NCI-H446 treated with DMSO at 0.1 percent for 48 hours (cell line): ENCODE measurements around the gene PRXL2A.
"Not testable (repeated sequence)": the region's sequence is repeated elsewhere in the genome, so short reads cannot be mapped to it uniquely, and the experiment has no call there.

Experiments used
- DNase-seq: peaks from one replicate; lab custom pipeline; 2025; lab: John Stamatoyannopoulos, UW

The PRXL2A gene

GRCh38 chr10:80408242-80409101 is at the start of gene PRXL2A:
Gene PRXL2A (plus strand): TSS chr10:80408551. CDS start chr10:80420468, 11,917 bp downstream.
- DNase-seq = peak; percentile 48

GRCh38 chr10:80358925-80359324 is 49.4 kb upstream of the PRXL2A start:
- DNase-seq = not testable (repeated sequence)

- DNase-seq = no peak
Measured at GRCh38 chr10:80359644-80360043, 48.7 kb upstream of the PRXL2A start.

- DNase-seq = no peak
Measured at GRCh38 chr10:80365510-80365909, 42.8 kb upstream of the PRXL2A start.

GRCh38 chr10:80371467-80371866 is 36.9 kb upstream of the PRXL2A start:
- DNase-seq = no peak

GRCh38 chr10:80372675-80373074 is 35.7 kb upstream of the PRXL2A start:
- no peak for DNase-seq

- DNase-seq = no peak
Measured at GRCh38 chr10:80373502-80373901, 34.8 kb upstream of the PRXL2A start.

- no peak for DNase-seq
Measured at GRCh38 chr10:80379701-80380100, 28.6 kb upstream of the PRXL2A start.

- DNase-seq = no peak
Measured at GRCh38 chr10:80380185-80380584, 28.2 kb upstream of the PRXL2A start.

- peak; percentile 1 for DNase-seq
Measured at GRCh38 chr10:80382989-80383388, 25.4 kb upstream of the PRXL2A start.

- no peak for DNase-seq
Measured at GRCh38 chr10:80390740-80391139, 17.6 kb upstream of the PRXL2A start.

- DNase-seq = no peak
Measured at GRCh38 chr10:80392250-80392649, 16.1 kb upstream of the PRXL2A start.

GRCh38 chr10:80394358-80394916 is 13.9 kb upstream of the PRXL2A start:
- no peak for DNase-seq

GRCh38 chr10:80397014-80397413 is 11.3 kb upstream of the PRXL2A start:
- no peak for DNase-seq

- no peak for DNase-seq
Measured at GRCh38 chr10:80400136-80400804, 8.1 kb upstream of the PRXL2A start.

GRCh38 chr10:80405035-80405434 is 3.3 kb upstream of the PRXL2A start:
- DNase-seq = no peak

GRCh38 chr10:80405626-80406025 is 2.7 kb upstream of the PRXL2A start:
- no peak for DNase-seq

GRCh38 chr10:80406204-80406603 is 2.1 kb upstream of the PRXL2A start:
- DNase-seq = no peak

GRCh38 chr10:80407812-80408241 is 524 bp upstream of the PRXL2A start:
- DNase-seq = no peak

GRCh38 chr10:80409121-80409520 is 770 bp downstream of the PRXL2A start:
- no peak for DNase-seq

- DNase-seq = no peak
Measured at GRCh38 chr10:80410122-80410521, 1.8 kb downstream of the PRXL2A start.

- no peak for DNase-seq
Measured at GRCh38 chr10:80410578-80411145, 2.3 kb downstream of the PRXL2A start.

GRCh38 chr10:80411267-80411668 is 2.9 kb downstream of the PRXL2A start:
- no peak for DNase-seq
